Calu3 (cell line): ENCODE results near the gene KREMEN1. TPM values are rescaled to one million over a fixed set of nuclear protein-coding genes. Genes with fewer than 3 reads are reported as not detected.

Source experiments
- BruUV-seq: library from RNA; stranded (reverse); fragments of 400-500 nt; replicated peaks from 2 replicates; lab custom pipeline; 2021; lab: Mats Ljungman, UMichigan
- CTCF ChIA-PET: fragments of 300-600 bp; sonication (Branson Sonifier 250); formaldehyde crosslinking; loops from one replicate; lab custom pipeline; 2022; ENCODE audit warnings: antibody characterized with exemption; lab: Charles Lee
- DNase-seq: peaks from one replicate; pipeline ENCODE4 v3.0.0; 2022
- H3K27ac Mint-ChIP-seq: one replicate; pipeline ENCODE4 v1.8.0; 2022; ENCODE audit warnings: mixed read lengths; ENCODE audit not compliant: unreplicated experiment
- H3K27me3 Mint-ChIP-seq: one replicate; pipeline ENCODE4 v1.8.0; 2022; ENCODE audit warnings: mixed read lengths; ENCODE audit not compliant: unreplicated experiment
- H3K36me3 Mint-ChIP-seq: one replicate; pipeline ENCODE4 v1.8.0; 2022; ENCODE audit warnings: mild to moderate bottlenecking, moderate library complexity, mixed read lengths; ENCODE audit not compliant: insufficient read depth, unreplicated experiment
- H3K4me1 Mint-ChIP-seq: one replicate; pipeline ENCODE4 v1.8.0; 2022; ENCODE audit warnings: mild to moderate bottlenecking, low read depth, mixed read lengths; ENCODE audit not compliant: unreplicated experiment
- H3K4me3 Mint-ChIP-seq: one replicate; pipeline ENCODE4 v1.8.0; 2022; ENCODE audit warnings: mild to moderate bottlenecking, low read depth, moderate library complexity, mixed read lengths; ENCODE audit not compliant: unreplicated experiment
- H3K9me3 Mint-ChIP-seq: one replicate; pipeline ENCODE4 v1.8.0; 2022; ENCODE audit warnings: low read depth, mixed read lengths; ENCODE audit not compliant: unreplicated experiment
- CTCF ChIP-seq: fragments of 200-600 bp; IDR thresholded peaks from one replicate; pipeline ENCODE4 v1.8.0; 2022; ENCODE audit warnings: antibody characterized with exemption; ENCODE audit not compliant: unreplicated experiment
- intact Hi-C: fragments of 100-400 bp; cut with micrococcal nuclease; formaldehyde crosslinking; loops from one replicate; pipeline ENCODE4 v1.10.0; 2022; ENCODE audit not compliant: unreplicated experiment
- total RNA-seq: library from RNA; stranded (reverse); gene quantifications from 2 replicates; pipeline ENCODE4 v1.2.3, GENCODE V29; 2022

The KREMEN1 gene
- total RNA-seq, 1 experiment from 2014 or later = 2.8 TPM

GRCh38 chr22:29212743-29213142, 139.9 kb downstream of the KREMEN1 start:
- Mint-ChIP-seq H3K4me1 (no peaks in the 10 kb centered on the region), H3K27ac (no peak overlapping the region), H3K27me3 (peaks cover 90% of the 10 kb centered on the region), H3K4me3 (no peak overlapping the region), H3K9me3 (no peaks in the 10 kb centered on the region), H3K36me3 (no peaks in the 10 kb centered on the region)
- BruUV-seq = no TSS peak
- intact Hi-C loops = no loop called here
- CTCF ChIA-PET = interaction anchor here (0.5 to 0.6 kb wide), 2 partner anchors 290 to 392 kb away, joined by 3 to 11 read pairs; no protein-coding TSS in a partner anchor
- TF ChIP-seq CTCF = no peak
- no peak for DNase-seq

GRCh38 chr22:29213493-29213892, 140.7 kb downstream of the KREMEN1 start:
- no peaks in the 10 kb centered on the region for H3K4me1 Mint-ChIP-seq

GRCh38 chr22:29214232-29214631, 141.4 kb downstream of the KREMEN1 start:
- Mint-ChIP-seq H3K36me3 (no peaks in the 10 kb centered on the region), H3K4me3 (no peak overlapping the region), H3K27ac (no peak overlapping the region), H3K27me3 (peaks cover 96% of the 10 kb centered on the region), H3K9me3 (no peaks in the 10 kb centered on the region), H3K4me1 (no peaks in the 10 kb centered on the region)
- CTCF ChIA-PET = interaction anchor here (0.6 kb wide), 1 partner anchor 13 kb away, joined by 8 read pairs; no protein-coding TSS in a partner anchor
- DNase-seq = no peak
- no TSS peak for BruUV-seq
- no peak for TF ChIP-seq CTCF
- intact Hi-C loops = no loop called here

More at GRCh38 chr22:29213493-29213892, 140.7 kb downstream of the KREMEN1 start:
- Mint-ChIP-seq H3K27me3 (peaks cover 94% of the 10 kb centered on the region), H3K4me3 (no peak overlapping the region), H3K27ac (no peak overlapping the region), H3K9me3 (no peaks in the 10 kb centered on the region), H3K36me3 (no peaks in the 10 kb centered on the region)
- CTCF ChIA-PET = no interaction called here
- no TSS peak for BruUV-seq
- intact Hi-C loops = no loop called here
- TF ChIP-seq CTCF = no peak
- DNase-seq = no peak

- no TSS peak for BruUV-seq
- CTCF ChIA-PET = interaction anchor here (0.8 kb wide), 1 partner anchor 11 kb away, joined by 4 read pairs; no protein-coding TSS in a partner anchor
- no peak for TF ChIP-seq CTCF
- no peak for DNase-seq
- intact Hi-C loops = no loop called here
- H3K27ac Mint-ChIP-seq = no peak overlapping the region
- no peak overlapping the region for H3K4me3 Mint-ChIP-seq
- peaks cover 96% of the 10 kb centered on the region for H3K27me3 Mint-ChIP-seq
- no peaks in the 10 kb centered on the region for H3K36me3 Mint-ChIP-seq
- H3K9me3 Mint-ChIP-seq = no peaks in the 10 kb centered on the region
- no peaks in the 10 kb centered on the region for H3K4me1 Mint-ChIP-seq
These were observed 142.4 kb downstream of the KREMEN1 start for GRCh38 chr22:29215012-29215860.
